Measurements from ENCODE around the gene EFNA2.

EFNA2 gene

GRCh38 chr19:1272423-1273262 is 13.0 kb upstream of the EFNA2 start:
- DNase-seq = no peak

GRCh38 chr19:1273263-1274041 is 12.2 kb upstream of the EFNA2 start:
- no peak for DNase-seq

- DNase-seq = no peak
Observed at GRCh38 chr19:1274081-1274851, 11.4 kb upstream of the EFNA2 start.

- DNase-seq = no peak
Observed at GRCh38 chr19:1274852-1275259, 10.8 kb upstream of the EFNA2 start.

GRCh38 chr19:1275260-1275975 is 10.3 kb upstream of the EFNA2 start, which contains the start of gene FAM174C:
Gene FAM174C (plus strand): TSS chr19:1275530. CDS start chr19:1275550, 20 bp downstream.
- DNase-seq = peak; percentile 97

- DNase-seq = no peak
Observed at GRCh38 chr19:1275976-1276627, 9.6 kb upstream of the EFNA2 start.

GRCh38 chr19:1276628-1277022 is 9.0 kb upstream of the EFNA2 start:
- peak; percentile 49 for DNase-seq

GRCh38 chr19:1277061-1277460 is 8.6 kb upstream of the EFNA2 start:
- no peak for DNase-seq

- peak; percentile 41 for DNase-seq
Observed at GRCh38 chr19:1278074-1278473, 7.6 kb upstream of the EFNA2 start.

- DNase-seq = peak; percentile 53
Observed at GRCh38 chr19:1278713-1279660, 6.7 kb upstream of the EFNA2 start.

- peak; percentile 89 for DNase-seq
Observed at GRCh38 chr19:1279782-1280341, 5.8 kb upstream of the EFNA2 start.

- no peak for DNase-seq
Observed at GRCh38 chr19:1280636-1281568, 4.8 kb upstream of the EFNA2 start.

GRCh38 chr19:1281569-1282287 is 3.9 kb upstream of the EFNA2 start:
- no peak for DNase-seq

GRCh38 chr19:1282588-1283206 is 3.0 kb upstream of the EFNA2 start:
- no peak for DNase-seq

- DNase-seq = no peak
Observed at GRCh38 chr19:1283207-1283916, 2.3 kb upstream of the EFNA2 start.

GRCh38 chr19:1283917-1284292 is 1.8 kb upstream of the EFNA2 start:
- no peak for DNase-seq

- DNase-seq = no peak
Observed at GRCh38 chr19:1284293-1284978, 1.2 kb upstream of the EFNA2 start.

Measured in left hindlimb (tissue), 1 donor.